22Rv1 (cell line): Measurements from ENCODE around the gene CD8B.

Source experiments
- ZFX ChIP-seq: fragments of 450-650 bp; IDR thresholded peaks from 2 replicates; pipeline ENCODE4 v1.6.1; 2017; ENCODE audit warnings: antibody characterized with exemption, borderline replicate concordance
- TF ChIP-seq, protein P1 (sequence below): fragments of 450-650 bp; IDR thresholded peaks from 2 replicates; pipeline ENCODE4 v1.5.1; 2017; ENCODE audit warnings: mild to moderate bottlenecking

DNA sequence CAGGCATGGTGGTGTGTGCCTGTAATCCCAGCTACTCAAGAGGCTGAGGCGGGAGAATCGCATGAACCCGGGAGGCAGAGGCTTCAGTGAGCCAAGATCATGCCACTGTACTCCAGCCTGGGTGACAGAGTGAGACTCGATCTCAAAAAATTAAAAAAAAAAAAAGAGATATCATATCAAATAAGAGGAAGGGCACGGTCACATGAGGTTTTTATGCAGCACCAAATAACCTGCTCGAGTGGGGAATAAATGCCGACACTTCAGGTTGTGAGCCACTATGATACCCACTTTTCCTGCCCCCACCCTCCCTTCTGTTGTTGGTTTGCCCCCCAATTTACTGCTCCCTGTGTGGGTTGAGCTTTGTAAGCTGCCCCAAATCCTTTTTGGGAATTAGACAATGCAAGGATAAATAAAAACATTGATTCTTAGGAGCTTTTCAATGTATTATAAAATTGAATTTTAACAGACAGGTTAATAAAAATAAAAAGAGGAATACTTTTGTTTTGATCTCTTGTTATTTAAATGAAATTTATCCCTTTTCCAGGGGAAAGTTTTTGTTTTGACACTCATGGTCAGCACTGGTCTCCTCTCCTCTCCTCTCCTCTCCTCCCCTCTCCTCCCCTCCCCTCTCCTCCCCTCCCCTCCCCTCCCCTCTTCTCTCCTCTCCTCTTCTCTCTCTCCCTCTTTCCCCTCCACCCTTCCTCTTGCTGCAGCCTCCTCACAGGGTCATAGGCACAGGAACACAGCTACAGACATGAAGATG, 29.2 kb downstream of the CD8B start:
- TF ChIP-seq, protein P1, sequence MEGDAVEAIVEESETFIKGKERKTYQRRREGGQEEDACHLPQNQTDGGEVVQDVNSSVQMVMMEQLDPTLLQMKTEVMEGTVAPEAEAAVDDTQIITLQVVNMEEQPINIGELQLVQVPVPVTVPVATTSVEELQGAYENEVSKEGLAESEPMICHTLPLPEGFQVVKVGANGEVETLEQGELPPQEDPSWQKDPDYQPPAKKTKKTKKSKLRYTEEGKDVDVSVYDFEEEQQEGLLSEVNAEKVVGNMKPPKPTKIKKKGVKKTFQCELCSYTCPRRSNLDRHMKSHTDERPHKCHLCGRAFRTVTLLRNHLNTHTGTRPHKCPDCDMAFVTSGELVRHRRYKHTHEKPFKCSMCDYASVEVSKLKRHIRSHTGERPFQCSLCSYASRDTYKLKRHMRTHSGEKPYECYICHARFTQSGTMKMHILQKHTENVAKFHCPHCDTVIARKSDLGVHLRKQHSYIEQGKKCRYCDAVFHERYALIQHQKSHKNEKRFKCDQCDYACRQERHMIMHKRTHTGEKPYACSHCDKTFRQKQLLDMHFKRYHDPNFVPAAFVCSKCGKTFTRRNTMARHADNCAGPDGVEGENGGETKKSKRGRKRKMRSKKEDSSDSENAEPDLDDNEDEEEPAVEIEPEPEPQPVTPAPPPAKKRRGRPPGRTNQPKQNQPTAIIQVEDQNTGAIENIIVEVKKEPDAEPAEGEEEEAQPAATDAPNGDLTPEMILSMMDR: no peak
- TF ChIP-seq ZFX: no peak
